HPDE6-E6E7 (cell line): ENCODE data around the gene PIP5K1B.
"Not testable (repeated sequence)": the region's sequence is repeated elsewhere in the genome, so short reads cannot be mapped to it uniquely, and the experiment has no call there.

ENCODE experiments used
- DNase-seq: peaks from one replicate; pipeline ENCODE4 v3.0.0; 2011; ENCODE audit warnings: missing footprints; ENCODE audit errors: extremely low spot score

Gene PIP5K1B, protein sequence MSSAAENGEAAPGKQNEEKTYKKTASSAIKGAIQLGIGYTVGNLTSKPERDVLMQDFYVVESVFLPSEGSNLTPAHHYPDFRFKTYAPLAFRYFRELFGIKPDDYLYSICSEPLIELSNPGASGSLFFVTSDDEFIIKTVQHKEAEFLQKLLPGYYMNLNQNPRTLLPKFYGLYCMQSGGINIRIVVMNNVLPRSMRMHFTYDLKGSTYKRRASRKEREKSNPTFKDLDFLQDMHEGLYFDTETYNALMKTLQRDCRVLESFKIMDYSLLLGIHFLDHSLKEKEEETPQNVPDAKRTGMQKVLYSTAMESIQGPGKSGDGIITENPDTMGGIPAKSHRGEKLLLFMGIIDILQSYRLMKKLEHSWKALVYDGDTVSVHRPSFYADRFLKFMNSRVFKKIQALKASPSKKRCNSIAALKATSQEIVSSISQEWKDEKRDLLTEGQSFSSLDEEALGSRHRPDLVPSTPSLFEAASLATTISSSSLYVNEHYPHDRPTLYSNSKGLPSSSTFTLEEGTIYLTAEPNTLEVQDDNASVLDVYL

GRCh38 chr9:68704814-68705530 is at the start of gene PIP5K1B:
PIP5K1B (plus strand) TSS chr9:68705240; CDS start chr9:68822615, 117,375 bp downstream.
- peak; percentile 72 for DNase-seq

GRCh38 chr9:68664036-68664435 is 41.0 kb upstream of the PIP5K1B start:
- no peak for DNase-seq

DNA sequence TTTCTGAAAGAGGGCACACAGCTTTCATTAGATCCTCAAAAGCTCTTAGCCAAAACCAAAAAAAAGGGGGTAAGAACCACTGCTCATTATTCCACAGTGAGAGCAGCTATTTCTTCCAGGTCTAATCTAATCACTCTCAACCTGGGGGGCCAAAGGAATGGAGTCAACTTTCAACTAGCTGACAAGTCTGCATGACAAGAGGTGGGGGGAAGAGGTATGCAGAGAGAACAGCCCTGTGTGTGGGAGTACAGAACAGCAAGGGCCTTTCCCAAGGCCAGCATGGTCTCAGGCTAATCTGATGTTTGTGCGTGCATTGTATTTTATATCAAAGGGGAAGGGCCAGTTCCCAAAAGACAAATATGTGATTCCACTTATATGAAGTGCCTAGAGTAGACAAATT is 36.9 kb upstream of the PIP5K1B start:
- no peak for DNase-seq

DNA sequence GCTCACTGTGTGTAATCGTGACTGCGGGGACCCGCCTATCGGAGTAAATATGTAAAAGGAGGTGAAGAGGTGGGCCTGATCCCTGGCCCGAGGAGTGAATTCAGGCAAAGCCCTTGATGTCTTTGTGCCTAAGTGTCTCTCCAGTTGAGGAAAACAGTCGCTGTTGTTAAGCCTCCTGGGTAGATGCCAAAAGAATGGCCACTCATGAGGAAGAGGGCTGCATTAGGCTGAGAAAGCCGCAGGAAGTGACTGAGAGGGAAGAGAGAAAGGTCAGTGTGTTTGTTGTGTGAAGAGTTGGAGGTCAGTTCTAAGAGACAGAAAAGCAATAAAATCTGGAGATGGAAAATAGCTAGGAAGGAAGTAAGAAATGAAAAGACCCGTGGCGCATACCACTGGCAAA is 35.8 kb upstream of the PIP5K1B start:
- DNase-seq: no peak

DNA sequence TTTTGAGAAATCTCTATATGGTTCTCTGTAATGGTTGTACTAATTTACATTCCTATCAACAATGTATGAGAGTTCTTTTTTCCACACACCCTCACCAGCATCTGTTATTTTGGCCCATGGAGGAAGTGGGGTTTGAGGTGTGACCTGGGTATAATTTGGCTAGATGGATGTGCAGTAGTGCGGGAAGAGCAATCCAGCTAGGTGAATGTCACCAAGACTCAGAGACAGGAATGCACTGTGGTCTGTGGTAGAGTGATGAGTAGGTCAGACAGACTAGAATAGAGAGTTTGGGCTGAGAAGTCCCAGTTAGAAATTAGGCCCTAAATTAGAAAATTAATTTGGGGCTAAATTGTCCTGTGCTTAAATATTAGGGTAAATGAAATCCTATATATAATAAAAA is 32.8 kb upstream of the PIP5K1B start:
- no peak for DNase-seq

GRCh38 chr9:68672625-68673024 is 32.4 kb upstream of the PIP5K1B start:
- DNase-seq: no peak

DNA sequence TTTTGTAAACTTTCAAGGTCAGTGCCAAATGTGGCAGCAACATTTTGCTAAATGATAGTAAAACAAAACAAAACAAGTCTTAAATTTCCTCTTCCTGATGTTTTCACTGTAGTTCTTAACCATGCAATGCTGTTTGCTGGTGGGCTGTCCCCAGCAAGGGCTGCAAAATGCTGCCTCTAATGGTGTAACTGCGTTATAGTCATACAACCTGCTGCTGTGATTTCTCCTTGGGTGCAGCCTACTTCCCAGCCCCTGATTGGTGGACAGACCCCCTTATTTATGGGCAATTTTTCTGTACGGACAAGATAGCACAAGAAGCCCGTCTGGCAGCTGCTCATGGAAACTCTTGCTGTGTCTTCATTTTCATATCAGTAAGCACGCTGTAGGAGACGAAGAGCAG is 26.6 kb upstream of the PIP5K1B start:
- DNase-seq: no peak

GRCh38 chr9:68683433-68683832 is 21.6 kb upstream of the PIP5K1B start:
- no peak for DNase-seq

GRCh38 chr9:68685213-68685612 is 19.8 kb upstream of the PIP5K1B start:
- DNase-seq: no peak

DNA sequence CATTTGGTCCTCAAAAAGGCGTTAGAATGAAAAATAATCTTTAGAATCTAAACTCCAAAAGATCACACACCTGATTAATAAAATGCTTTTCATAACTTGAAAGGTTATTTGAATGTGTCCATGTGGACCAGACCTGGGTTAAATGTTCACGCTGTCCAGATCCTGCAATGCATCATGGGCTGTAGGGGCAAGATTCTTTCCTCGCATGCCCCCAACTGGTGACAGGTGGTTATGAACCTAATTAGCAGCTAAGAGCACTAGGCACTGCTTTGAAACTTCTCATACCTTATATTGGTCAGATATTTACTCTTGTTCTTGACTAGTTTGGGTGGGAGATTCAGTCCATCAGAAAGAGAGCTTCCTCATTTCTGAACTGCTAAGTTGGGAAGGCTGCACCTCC is 19.3 kb upstream of the PIP5K1B start:
- no peak for DNase-seq

DNA sequence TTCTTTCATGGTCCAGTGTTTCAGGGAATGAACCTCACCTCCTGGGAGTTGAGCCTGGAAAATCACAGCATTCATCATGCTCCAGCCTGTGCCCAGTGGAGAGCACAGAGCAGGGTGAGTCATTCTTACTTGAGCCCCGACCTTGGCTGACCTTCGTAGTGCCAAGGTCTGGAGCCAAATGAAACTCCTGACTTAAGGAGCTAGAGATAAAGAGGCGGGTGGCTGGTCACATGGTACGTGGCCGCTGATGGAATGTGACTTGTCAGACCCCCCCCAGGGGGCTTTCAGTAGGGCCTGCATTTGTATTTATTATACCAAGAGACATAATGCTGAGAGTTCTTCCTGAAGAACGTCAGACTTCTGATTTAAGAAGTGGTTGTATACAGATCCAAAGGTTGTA is 15.0 kb upstream of the PIP5K1B start:
- no peak for DNase-seq

GRCh38 chr9:68692519-68692918 is 12.5 kb upstream of the PIP5K1B start:
- DNase-seq: no peak

DNA sequence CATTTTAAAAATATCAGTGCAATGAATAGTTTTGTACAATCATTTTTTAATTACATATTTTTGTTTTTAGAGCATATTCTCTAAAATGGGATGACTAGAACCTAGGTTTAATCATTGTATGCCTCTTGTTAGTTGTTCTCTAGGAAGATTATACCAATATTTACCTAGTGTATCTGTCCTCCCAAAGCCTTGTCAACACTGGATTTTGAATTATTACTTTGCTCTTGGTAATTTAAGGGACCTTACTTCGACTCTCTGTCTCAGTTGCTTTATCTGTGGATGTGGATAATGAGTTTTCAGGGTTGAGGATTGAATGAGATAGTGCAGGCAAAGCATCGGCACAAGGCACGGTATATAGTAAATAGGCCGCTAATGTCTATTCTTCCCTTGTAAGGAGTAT is 10.9 kb upstream of the PIP5K1B start:
- no peak for DNase-seq

GRCh38 chr9:68697851-68698250 is 7.2 kb upstream of the PIP5K1B start:
- DNase-seq: no peak

DNA sequence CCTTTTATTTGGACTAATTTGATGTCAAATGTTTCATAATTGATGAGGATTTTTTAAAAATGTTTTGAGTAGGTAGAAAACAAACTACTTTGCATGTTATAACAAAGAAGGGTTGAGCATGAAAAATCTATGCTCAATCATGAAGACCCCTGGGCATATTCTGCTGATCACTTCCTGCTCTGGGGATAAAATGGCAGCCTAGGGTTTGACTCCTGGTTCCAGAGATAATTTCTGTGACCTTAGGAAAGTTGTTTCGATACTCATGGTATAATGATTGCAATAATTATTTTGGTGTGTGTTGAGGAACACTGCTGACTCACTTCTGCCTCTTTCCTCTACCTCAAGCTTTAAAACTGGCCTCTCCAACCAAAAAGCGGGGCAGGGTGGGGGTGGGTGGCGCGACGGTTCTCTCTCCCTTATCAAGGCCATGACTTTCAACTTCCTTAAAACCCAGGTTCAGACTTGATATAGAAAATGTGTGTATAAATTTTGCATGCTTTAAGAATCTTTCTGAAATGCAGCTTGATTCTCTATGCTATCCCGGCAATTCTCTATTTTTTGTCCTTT is 6.0 kb upstream of the PIP5K1B start:
- DNase-seq: no peak

DNA sequence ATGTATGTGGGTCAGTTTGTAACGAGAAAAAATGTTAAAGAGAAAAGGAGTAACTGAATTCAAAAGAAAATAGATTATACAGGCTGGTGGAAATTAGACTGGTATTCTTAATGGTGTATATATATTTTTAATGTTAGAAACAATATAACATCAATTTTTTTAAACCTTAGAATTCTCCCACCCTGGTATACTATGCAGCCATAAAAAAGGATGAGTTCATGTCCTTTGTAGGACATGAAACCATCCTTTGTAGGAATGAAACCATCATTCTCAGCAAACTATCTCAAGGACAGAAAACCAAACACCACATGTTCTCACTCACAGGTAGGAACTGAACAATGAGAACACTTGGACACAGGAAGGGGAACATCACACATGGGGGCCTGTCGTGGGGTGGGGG is 5.4 kb upstream of the PIP5K1B start:
- DNase-seq: not testable (repeated sequence)

- DNase-seq: no peak
These were observed 2.5 kb upstream of the PIP5K1B start for GRCh38 chr9:68702493-68702892.

- no peak for DNase-seq
These were observed 1.4 kb upstream of the PIP5K1B start for GRCh38 chr9:68703672-68704071.

- DNase-seq: no peak
These were observed 584 bp upstream of the PIP5K1B start for GRCh38 chr9:68704498-68704813.

DNA sequence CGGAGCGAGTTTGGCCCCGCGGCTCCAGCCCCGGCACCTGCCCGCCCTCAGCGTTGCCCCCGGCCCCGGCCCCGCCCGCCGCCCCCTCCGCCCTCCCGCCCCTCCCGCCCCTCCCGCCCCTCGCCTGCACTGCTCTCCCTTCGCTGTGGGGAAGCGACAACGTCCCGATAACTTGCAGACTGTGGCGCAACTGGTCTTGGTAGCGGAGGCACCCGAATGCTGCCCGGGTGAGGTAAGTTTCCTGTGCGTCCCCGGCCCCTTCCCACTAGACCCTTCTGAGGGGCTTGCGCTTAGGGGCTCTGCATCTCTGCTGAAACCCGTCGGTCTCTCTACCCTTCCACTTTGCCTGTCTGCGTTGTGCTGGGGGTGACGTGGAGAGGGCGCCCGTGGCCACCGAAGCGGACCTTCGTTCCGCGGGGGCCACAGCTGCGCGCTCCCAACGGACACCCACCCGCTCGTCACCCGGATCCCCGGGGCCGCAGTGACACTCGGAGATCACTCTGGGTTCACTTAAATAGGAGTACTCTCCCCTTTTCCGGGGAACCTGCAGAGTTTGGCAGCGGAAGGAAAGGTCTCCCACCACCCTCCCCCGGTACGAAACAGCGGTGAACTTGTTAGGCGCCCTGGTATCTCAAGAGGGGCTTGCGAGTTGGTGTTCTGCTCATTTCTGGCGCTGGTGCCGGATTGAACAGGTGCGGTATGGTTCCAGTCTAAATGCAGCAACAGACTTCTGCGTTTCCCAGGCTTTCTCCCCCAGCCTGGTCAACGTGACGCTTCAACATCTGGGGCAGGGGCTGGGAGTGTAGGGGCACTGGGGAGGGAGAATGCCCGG is 707 bp downstream of the PIP5K1B start:
- no peak for DNase-seq

- no peak for DNase-seq
These were observed 1.5 kb downstream of the PIP5K1B start for GRCh38 chr9:68706363-68707201.
